ENCODE data around the gene CLCNKB. TPM values are rescaled to one million over a fixed set of nuclear protein-coding genes. Genes with fewer than 3 reads are reported as not detected.

Gene CLCNKB
- total RNA-seq, 1 donor from 2014 or later = 0.64 TPM

GRCh38 chr1:16053781-16054502 is 10.4 kb downstream of the CLCNKB start:
- no peak overlapping the region for H3K9ac ChIP-seq (ENCODE audit: low read length)
- H3K4me3 ChIP-seq (ENCODE audit: insufficient read depth, low read depth, low read length) = no peak overlapping the region
- no peaks in the 10 kb centered on the region for H3K27me3 ChIP-seq (ENCODE audit: insufficient read depth, low read length)
- Mint-ChIP-seq H3K9me3 (ENCODE audit: unreplicated experiment) (no peaks in the 10 kb centered on the region), H3K4me1 (ENCODE audit: low read depth, unreplicated experiment) (no peaks in the 10 kb centered on the region), H3K36me3 (ENCODE audit: low read depth, unreplicated experiment) (no peaks in the 10 kb centered on the region), H3K4me3 (ENCODE audit: unreplicated experiment) (no peak overlapping the region), H3K27ac (ENCODE audit: unreplicated experiment) (no peak overlapping the region), H3K27me3 (ENCODE audit: low read depth, unreplicated experiment) (peaks cover 26% of the 10 kb centered on the region)
- H3K4me2 ChIP-seq (ENCODE audit: low read length) = no peak overlapping the region
- no peaks in the 10 kb centered on the region for H4K20me1 ChIP-seq (ENCODE audit: insufficient read depth, low read length)
- FAIRE-seq (no peak), DNase-seq (ENCODE audit: low read depth) (no peak)
- no peaks in the 10 kb centered on the region for H3K79me2 ChIP-seq (ENCODE audit: insufficient read depth, low read length)
- TF ChIP-seq CTCF (IDR thresholded peaks at IDR 0.05; ENCODE audit: insufficient read depth, low read depth, low read length) (no peak), EZH2 (IDR thresholded peaks at IDR 0.05; ENCODE audit: insufficient read depth, low read length) (no peak)
- H3K4me1 ChIP-seq (ENCODE audit: insufficient read depth, low read length) = no peaks in the 10 kb centered on the region
- no peak overlapping the region for H3K27ac ChIP-seq (ENCODE audit: low read depth, low read length)
- no peaks in the 10 kb centered on the region for H3K36me3 ChIP-seq (ENCODE audit: insufficient read depth, low read length)
- H3K9me3 ChIP-seq (ENCODE audit: insufficient read depth, low read depth, low read length) = no peaks in the 10 kb centered on the region
- no peak overlapping the region for H2AFZ ChIP-seq (ENCODE audit: low read depth, low read length)

- Histone ChIP-seq H3K4me2 (ENCODE audit: low read length) (no peak overlapping the region), H3K79me2 (ENCODE audit: insufficient read depth, low read length) (no peaks in the 10 kb centered on the region), H3K4me1 (ENCODE audit: insufficient read depth, low read length) (no peaks in the 10 kb centered on the region), H3K36me3 (ENCODE audit: insufficient read depth, low read length) (no peaks in the 10 kb centered on the region), H2AFZ (ENCODE audit: low read depth, low read length) (no peak overlapping the region), H3K9me3 (ENCODE audit: insufficient read depth, low read depth, low read length) (no peaks in the 10 kb centered on the region), H3K27me3 (ENCODE audit: insufficient read depth, low read length) (no peaks in the 10 kb centered on the region), H3K27ac (ENCODE audit: low read depth, low read length) (no peak overlapping the region), H4K20me1 (ENCODE audit: insufficient read depth, low read length) (no peaks in the 10 kb centered on the region), H3K4me3 (ENCODE audit: insufficient read depth, low read depth, low read length) (no peak overlapping the region), H3K9ac (ENCODE audit: low read length) (no peak overlapping the region)
- Mint-ChIP-seq H3K4me3 (ENCODE audit: unreplicated experiment) (no peak overlapping the region), H3K27me3 (ENCODE audit: low read depth, unreplicated experiment) (peaks cover 26% of the 10 kb centered on the region), H3K9me3 (ENCODE audit: unreplicated experiment) (no peaks in the 10 kb centered on the region), H3K36me3 (ENCODE audit: low read depth, unreplicated experiment) (no peaks in the 10 kb centered on the region), H3K27ac (ENCODE audit: unreplicated experiment) (no peak overlapping the region), H3K4me1 (ENCODE audit: low read depth, unreplicated experiment) (no peaks in the 10 kb centered on the region)
- DNase-seq (ENCODE audit: low read depth) (no peak), FAIRE-seq (no peak)
- no peak for TF ChIP-seq EZH2 (IDR thresholded peaks at IDR 0.05; ENCODE audit: insufficient read depth, low read length)
- no peak for TF ChIP-seq CTCF (IDR thresholded peaks at IDR 0.05; ENCODE audit: insufficient read depth, low read depth, low read length)
Observed at GRCh38 chr1:16054598-16055540, 11.3 kb downstream of the CLCNKB start.
